ENCODE measurements around the gene RNF113B. TPM values are rescaled to one million over a fixed set of nuclear protein-coding genes. Genes with fewer than 3 reads are reported as not detected.

RNF113B gene
- total and polyA plus RNA-seq, 2 of the 13 experiments (the other 11 are each of a cell fraction or from before 2014, with no cell fraction given) = not detected

DNA sequence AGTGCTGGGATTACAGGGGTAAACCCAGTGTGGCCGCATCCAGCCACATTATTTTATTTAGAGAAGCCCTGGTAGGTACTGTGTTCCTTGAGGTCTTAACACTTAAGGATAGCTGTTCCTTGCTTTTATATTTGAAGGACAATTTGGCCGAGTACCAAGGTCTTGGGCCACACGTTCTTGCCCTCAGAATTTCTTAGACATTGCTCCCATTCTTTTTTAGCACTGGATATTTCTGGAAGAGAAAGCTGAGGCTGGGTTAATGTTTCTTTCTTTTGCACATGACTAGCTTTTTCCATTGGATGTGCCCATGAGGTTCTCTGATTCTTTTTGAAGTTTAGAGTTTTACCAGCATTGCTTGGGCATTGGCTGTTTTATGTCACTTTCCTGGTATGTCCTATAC lies 5.5 kb upstream of the RNF113B start:
- BruUV-seq (replicated peaks) = no TSS peak
- H3K9me3 ChIP-seq (ENCODE audit: low read length) = no peaks in the 10 kb centered on the region
- peaks cover 58% of the 10 kb centered on the region for H3K4me1 ChIP-seq (ENCODE audit: insufficient read depth, low read length)
- CTCF ChIA-PET (ENCODE audit: low intra/inter-chr PET ratio, low total read pairs) = no interaction called here
- in situ Hi-C loops (cut with HindIII; ENCODE audit: extremely low pct_ligation_motif_present, low pct_unique_long_range_greater_than_20kb) (no loop called here), intact Hi-C loops (cut with micrococcal nuclease; ENCODE audit: unreplicated experiment) (no loop called here)
- H3K4me3 ChIP-seq (replicated peaks in 1 of 3; ENCODE audit: insufficient read depth in 1 of 3, low read depth in 2 of 3, low read length in 3 of 3) = no peak overlapping the region
- whole genome bisulfite sequencing (ENCODE audit: low lambda C conversion rate) = 94% methylated on average over 3 of the region's 3 CpGs
- no peak overlapping the region for H3K9ac ChIP-seq (ENCODE audit: insufficient read depth, low read depth, low read length)
- TF ChIP-seq AGO1 (IDR thresholded peaks at IDR 0.05; ENCODE audit: low read depth, low read length, poor library complexity, severe bottlenecking) (no peak), POLR2A (IDR thresholded peaks at IDR 0.05; ENCODE audit: insufficient read depth in 1 of 2, low read depth in 2 of 2, low read length in 2 of 2) (no peak), RBM22 (optimal IDR thresholded peaks at IDR 0.05; ENCODE audit: low read length) (peak; percentile 19)
- ATAC-seq = no peak
- no peaks in the 10 kb centered on the region for H3K27me3 ChIP-seq (ENCODE audit: control insufficient read depth in 1 of 2, insufficient read depth in 2 of 2, low read length in 2 of 2)
- H3K4me2 ChIP-seq (ENCODE audit: low read depth, low read length) = no peak overlapping the region
- peaks cover 97% of the 10 kb centered on the region for H3K79me2 ChIP-seq (ENCODE audit: insufficient read depth, low read length)
- no peak for DNase-seq (ENCODE audit: low spot score)
- H3K27ac ChIP-seq (ENCODE audit: extremely low read length, insufficient read depth, low read length) = no peak overlapping the region
- peaks cover 79% of the 10 kb centered on the region for H4K20me1 ChIP-seq (ENCODE audit: insufficient read depth, low read length)
- H2AFZ ChIP-seq (ENCODE audit: low read length) = no peak overlapping the region
- FAIRE-seq = no peak
- POLR2A ChIA-PET = no interaction called here
- peaks cover 4 to 17% of the 10 kb centered on the region in 2 experiments; a peak in 3 of 5 replicates for H3K36me3 ChIP-seq (replicated peaks in 1 of 2; ENCODE audit: control insufficient read depth in 1 of 2, insufficient read depth in 2 of 2, low read length in 2 of 2)

DNA sequence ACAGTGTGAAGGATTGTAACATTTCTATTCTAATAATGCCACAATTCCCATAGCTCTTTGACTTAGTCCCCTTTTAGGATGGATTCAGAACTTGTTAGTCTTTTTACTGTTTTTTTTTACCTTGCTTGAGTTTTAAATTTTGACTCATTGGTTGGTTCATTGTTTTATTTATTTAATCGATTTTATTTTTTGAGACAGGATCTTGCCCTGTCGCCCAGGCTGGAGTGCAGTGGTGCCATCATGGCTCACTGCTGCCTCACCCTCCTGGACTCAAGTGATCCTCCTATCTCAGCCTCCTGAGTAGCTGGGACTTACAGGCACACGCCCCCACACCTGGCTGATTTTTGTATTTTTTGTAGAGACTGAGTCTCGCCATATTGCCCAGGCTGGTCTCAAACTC lies 5.1 kb upstream of the RNF113B start:
- peaks cover 54% of the 10 kb centered on the region for H3K4me1 ChIP-seq (ENCODE audit: insufficient read depth, low read length)
- POLR2A ChIA-PET = no interaction called here
- H3K79me2 ChIP-seq (ENCODE audit: insufficient read depth, low read length) = peaks cover 96% of the 10 kb centered on the region
- 87% methylated on average over 4 of the region's 4 CpGs for WGBS (ENCODE audit: low lambda C conversion rate)
- TF ChIP-seq GABPB1 (CRISPR knock-in tag; IDR thresholded peaks at IDR 0.05) = no peak
- TF ChIP-seq, protein P1, sequence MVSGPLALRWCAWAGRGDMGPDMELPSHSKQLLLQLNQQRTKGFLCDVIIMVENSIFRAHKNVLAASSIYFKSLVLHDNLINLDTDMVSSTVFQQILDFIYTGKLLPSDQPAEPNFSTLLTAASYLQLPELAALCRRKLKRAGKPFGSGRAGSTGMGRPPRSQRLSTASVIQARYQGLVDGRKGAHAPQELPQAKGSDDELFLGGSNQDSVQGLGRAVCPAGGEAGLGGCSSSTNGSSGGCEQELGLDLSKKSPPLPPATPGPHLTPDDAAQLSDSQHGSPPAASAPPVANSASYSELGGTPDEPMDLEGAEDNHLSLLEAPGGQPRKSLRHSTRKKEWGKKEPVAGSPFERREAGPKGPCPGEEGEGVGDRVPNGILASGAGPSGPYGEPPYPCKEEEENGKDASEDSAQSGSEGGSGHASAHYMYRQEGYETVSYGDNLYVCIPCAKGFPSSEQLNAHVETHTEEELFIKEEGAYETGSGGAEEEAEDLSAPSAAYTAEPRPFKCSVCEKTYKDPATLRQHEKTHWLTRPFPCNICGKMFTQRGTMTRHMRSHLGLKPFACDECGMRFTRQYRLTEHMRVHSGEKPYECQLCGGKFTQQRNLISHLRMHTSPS (CRISPR knock-in tag; IDR thresholded peaks at IDR 0.05; ENCODE audit: low read depth) = no peak
- TF ChIP-seq, protein P2, sequence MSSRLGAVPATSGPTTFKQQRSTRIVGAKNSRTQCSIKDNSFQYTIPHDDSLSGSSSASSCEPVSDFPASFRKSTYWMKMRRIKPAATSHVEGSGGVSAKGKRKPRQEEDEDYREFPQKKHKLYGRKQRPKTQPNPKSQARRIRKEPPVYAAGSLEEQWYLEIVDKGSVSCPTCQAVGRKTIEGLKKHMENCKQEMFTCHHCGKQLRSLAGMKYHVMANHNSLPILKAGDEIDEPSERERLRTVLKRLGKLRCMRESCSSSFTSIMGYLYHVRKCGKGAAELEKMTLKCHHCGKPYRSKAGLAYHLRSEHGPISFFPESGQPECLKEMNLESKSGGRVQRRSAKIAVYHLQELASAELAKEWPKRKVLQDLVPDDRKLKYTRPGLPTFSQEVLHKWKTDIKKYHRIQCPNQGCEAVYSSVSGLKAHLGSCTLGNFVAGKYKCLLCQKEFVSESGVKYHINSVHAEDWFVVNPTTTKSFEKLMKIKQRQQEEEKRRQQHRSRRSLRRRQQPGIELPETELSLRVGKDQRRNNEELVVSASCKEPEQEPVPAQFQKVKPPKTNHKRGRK (CRISPR knock-in tag; IDR thresholded peaks at IDR 0.05) = no peak
- BruUV-seq (replicated peaks) = no TSS peak
- FAIRE-seq (no peak), DNase-seq (ENCODE audit: low spot score) (no peak), ATAC-seq (no peak)
- no peak overlapping the region for H2AFZ ChIP-seq (ENCODE audit: low read length)
- no peak overlapping the region for H3K4me3 ChIP-seq (replicated peaks in 1 of 3; ENCODE audit: insufficient read depth in 1 of 3, low read depth in 2 of 3, low read length in 3 of 3)
- peaks cover 75% of the 10 kb centered on the region for H4K20me1 ChIP-seq (ENCODE audit: insufficient read depth, low read length)
- H3K36me3 ChIP-seq (replicated peaks in 1 of 2; ENCODE audit: control insufficient read depth in 1 of 2, insufficient read depth in 2 of 2, low read length in 2 of 2) = peaks cover 4 to 18% of the 10 kb centered on the region in 2 experiments; a peak in 3 of 5 replicates
- H3K9me3 ChIP-seq (ENCODE audit: low read length) = no peaks in the 10 kb centered on the region
- no peak overlapping the region for H3K27ac ChIP-seq (ENCODE audit: extremely low read length, insufficient read depth, low read length)
- intact Hi-C loops (cut with micrococcal nuclease; ENCODE audit: unreplicated experiment) (no loop called here), in situ Hi-C loops (cut with HindIII; ENCODE audit: extremely low pct_ligation_motif_present, low pct_unique_long_range_greater_than_20kb) (no loop called here)
- CTCF ChIA-PET (ENCODE audit: low intra/inter-chr PET ratio, low total read pairs) = no interaction called here
- H3K27me3 ChIP-seq (ENCODE audit: control insufficient read depth in 1 of 2, insufficient read depth in 2 of 2, low read length in 2 of 2) = no peaks in the 10 kb centered on the region
- H3K4me2 ChIP-seq (ENCODE audit: low read depth, low read length) = no peak overlapping the region
- no peak overlapping the region for H3K9ac ChIP-seq (ENCODE audit: insufficient read depth, low read depth, low read length)
